Keratinocyte (primary cell): ENCODE measurements around the gene HSD17B4.

Experiments
- CTCF ChIP-seq, 3 experiments: IDR thresholded peaks in 1 of 3; conservative IDR thresholded peaks in 1 of 3; optimal IDR thresholded peaks in 1 of 3; 2 replicates in 2 of 3; 3 replicates in 1 of 3; pipeline versions ENCODE3 to v1.5.1; 2011; ENCODE audit warnings: low read length in 3 of 3, mild to moderate bottlenecking in 3 of 3, moderate library complexity in 2 of 3, control low read depth in 1 of 3, inconsistent platforms in 1 of 3; ENCODE audit not compliant: insufficient read depth in 2 of 3; ENCODE audit errors: extremely low read depth in 1 of 3
- EZH2 ChIP-seq: IDR thresholded peaks from one replicate; pipeline ENCODE4 v1.6.1; 2012; ENCODE audit warnings: inconsistent platforms, mild to moderate bottlenecking, low read length, moderate library complexity

DNA sequence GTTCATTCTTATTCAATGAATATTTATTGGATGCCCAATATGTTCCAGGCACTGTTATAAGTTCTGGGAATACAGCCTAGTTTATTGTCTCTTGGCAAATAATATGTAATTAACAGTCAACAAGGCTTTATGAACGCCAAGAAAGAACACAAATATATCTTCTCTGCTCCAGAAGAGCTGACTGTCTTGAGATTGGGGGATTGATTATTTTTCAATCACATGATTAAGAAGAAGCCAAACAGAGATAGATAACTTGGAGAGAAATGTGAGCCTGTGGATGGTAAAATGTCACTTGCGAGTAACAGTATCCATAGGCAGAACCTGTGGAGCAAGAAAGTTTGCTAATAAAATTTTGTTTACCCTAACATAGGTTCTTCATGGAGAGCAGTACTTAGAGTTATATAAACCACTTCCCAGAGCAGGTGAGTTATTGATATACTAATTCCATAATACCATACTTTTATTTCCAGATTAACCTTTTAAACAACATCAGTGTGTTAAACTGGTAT is 49.4 kb downstream of the HSD17B4 start:
- no peak for TF ChIP-seq CTCF (optimal IDR thresholded peaks at IDR 0.05 in 1 of 3, IDR thresholded peaks at IDR 0.05 in 1 of 3, conservative IDR thresholded peaks at IDR 0.05 in 1 of 3; ENCODE audit: extremely low read depth in 1 of 3, insufficient read depth in 2 of 3, low read length in 3 of 3)
- no peak for TF ChIP-seq EZH2
